GM18868 (cell line): ENCODE results near the gene IDH3G.

ENCODE experiments used
- ATAC-seq: cut with Tn5 transposase; IDR thresholded peaks from one replicate; pipeline ENCODE4 v1.9.1; 2021; ENCODE audit warnings: mild to moderate bottlenecking, moderate library complexity; ENCODE audit not compliant: unreplicated experiment

The IDH3G gene

DNA sequence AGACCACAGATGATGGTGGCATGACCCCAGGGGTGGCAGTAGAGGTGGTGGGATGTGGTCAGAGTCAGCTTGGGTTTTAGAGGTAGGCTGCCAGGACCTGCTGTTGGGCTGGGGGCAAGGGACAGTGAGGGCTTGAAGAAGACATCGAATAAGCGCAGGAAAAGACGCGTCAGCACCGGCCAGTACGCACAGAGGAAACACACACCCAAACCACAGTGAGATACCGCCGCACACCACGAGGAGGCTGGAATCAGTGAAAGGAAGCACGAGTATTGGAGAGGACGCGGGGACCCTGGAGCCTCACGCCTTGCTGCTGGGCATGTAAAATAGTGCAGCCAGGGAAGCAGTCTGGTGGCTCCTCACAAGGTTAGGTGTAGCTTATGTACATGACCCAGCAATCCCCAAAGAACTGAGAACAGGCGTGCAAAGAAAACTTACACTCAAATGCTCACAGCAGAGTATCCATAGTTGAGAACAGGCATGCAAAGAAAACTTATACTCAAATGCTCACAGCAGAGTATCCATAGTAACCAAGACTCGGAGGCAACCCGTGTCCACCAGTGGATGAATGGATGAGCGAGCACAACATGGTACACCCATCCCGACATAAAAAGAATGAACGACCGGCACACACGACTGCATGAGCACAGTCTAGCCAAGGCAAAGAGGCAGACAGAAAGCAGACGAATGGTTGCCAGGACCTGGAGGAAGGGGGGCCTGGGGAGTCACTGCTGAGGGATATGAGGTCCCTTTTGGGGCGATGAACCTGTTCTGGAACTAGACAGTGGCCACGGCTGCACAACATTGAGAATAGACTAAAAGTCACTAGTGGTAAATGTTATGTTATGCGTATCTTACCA is 22.9 kb upstream of the IDH3G start:
- no peak for ATAC-seq

GRCh38 chrX:153814591-153815315 is 20.6 kb upstream of the IDH3G start:
- ATAC-seq, result no peak

DNA sequence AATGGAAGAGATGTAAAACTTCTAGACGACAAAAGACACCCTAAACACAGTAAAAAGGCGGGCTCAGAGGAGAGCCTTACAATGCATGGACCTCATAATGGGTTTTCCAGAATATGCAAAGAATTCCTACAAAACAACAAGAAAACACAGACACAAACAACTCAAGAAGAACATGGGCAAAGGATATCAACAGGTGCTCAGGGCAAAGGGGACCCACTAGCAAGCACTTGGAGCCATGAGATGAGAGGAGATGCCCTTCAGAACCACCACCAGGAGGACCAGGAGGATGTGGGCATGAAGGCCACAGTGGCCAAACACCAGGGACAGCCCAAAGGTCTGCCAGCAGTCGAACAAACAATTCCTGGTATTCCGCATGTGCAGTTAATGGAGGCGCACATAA is 19.0 kb upstream of the IDH3G start:
- ATAC-seq, result no peak

DNA sequence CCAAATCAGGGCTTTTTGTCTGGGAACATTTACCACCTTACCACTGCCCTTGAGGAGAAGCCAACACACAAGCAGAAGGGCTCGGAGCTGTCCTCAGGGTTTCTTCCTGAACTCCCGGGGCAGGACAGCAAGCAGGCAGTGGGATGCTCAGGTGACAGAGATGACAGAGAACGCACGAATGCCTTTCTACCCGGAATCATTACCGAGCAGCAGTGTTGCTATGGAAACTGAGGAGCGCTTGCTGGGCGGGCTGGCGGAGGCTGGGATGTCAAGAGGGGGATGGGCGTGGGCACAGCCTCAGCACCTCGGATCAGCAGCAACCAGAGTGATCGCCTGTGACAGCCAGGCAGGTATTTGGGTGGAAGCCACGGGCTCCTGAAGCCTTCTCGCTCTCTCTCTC is 18.0 kb upstream of the IDH3G start:
- ATAC-seq, result no peak

GRCh38 chrX:153807976-153808375 is 13.8 kb upstream of the IDH3G start:
- ATAC-seq, result no peak

- ATAC-seq, result no peak
Measured at GRCh38 chrX:153806999-153807575, 12.9 kb upstream of the IDH3G start.

GRCh38 chrX:153805436-153805835 is 11.3 kb upstream of the IDH3G start:
- ATAC-seq, result no peak

- ATAC-seq, result no peak
Measured at GRCh38 chrX:153804621-153805020, 10.4 kb upstream of the IDH3G start.

GRCh38 chrX:153804100-153804595 is 10.0 kb upstream of the IDH3G start:
- ATAC-seq, result no peak

DNA sequence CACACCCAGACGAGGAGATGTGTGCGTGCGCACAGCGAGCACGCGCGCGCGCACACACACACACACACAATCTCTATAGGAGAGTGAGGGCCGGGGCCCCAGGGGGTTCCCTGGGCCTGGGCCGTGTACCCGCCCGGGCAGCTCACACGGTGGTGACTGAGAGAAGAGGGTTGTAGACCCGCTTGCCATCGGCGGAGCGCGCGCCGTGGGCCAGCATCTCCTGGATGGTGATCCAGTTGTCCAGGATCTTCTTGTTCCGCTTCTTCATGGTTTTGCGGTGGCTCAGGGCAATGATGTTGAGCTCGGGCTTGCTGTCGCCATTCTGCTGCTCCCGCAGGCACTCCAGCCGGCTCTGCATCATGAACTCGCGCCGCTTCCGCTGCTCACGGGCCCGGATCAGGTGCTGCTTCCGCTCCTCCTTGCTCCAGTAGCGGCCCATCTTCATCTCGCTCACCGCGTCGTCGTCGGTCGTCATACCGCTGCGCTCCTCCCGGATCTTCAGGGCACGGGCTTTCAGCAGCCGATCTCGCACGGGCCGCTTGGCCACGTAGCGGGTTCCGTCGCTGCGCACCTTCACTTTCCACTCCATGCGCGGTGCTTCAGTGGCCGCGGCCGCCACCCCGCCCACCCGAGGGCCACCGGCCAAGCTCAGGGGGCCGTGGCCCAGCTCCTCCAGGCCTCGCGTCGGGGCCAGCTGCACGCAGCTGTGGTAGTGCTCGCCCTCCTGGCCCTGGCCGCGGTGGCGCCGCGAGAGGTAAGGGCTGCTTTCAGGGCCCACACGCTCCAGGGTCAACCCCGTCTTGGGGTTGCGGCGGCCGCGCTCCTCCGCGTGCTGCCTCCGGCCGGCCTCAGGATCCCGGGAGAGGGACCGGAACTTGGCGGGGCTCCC is 9.3 kb upstream of the IDH3G start:
- ATAC-seq, result no peak

DNA sequence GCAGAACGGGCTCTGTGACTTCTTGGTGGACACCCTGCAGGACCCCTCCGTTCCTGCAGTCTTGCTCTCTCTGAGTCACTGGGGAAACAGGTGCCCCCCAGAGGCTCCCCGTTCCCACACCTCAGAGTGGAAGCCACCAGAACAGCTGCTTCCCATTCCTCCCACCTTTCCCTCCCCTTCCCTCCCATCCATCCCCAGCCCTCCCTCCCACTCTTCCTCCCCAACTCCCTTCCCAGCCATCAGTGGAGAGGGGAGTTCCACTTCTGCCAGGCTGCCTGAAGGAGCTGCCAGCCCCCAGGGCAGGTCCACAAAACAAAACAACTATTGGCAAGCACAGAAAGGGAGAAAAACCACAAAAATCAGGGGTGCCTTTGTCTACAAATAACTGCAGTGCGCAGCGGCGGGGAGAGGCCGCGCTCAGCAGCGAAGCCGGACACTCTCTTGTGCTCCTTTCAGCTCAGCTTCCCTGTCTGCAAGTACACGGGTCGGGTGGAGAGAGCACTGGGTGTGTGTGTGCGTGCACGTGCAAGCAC is 8.4 kb upstream of the IDH3G start:
- no peak for ATAC-seq

DNA sequence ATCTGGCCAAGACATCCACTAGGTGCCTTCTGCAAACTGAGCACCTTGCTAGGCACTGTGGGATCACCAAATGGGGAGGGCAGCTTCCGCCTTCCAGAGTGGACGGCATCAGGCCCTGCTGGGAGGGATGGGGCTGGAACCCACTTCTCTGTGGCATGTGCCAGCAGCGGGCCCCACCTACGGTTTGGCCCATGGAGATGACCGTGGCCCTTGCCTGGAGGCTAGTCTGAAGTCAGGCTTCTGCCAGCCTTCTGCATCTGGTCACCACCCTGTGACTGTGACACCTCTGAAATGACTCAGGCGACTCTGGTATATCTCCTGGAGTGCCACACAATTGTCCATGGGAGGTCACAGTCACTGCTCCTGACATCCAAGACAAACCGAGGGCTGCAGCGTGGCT is 7.5 kb upstream of the IDH3G start:
- ATAC-seq, result no peak

DNA sequence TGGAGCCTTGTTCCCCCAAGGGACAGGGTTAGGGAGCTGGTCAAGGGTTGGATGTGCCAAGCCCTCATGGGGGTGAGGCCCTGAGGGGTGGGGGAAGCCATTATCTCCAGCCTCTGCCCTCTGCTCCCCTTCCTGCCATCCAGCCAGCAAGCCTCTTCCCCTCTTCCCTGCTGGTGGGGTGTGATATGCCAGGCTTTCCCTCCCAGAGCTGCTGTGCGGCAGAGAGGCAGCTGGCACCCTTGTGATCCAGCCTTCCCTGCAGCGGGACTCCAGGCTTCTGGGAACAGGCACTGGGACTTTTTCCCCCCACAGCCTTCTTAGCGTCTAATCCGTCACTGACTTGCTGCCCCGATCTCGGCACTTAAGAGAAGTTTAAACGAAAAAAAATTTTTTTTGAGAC is 6.6 kb upstream of the IDH3G start:
- no peak for ATAC-seq

GRCh38 chrX:153800177-153800722 is 6.1 kb upstream of the IDH3G start:
- ATAC-seq, result no peak

DNA sequence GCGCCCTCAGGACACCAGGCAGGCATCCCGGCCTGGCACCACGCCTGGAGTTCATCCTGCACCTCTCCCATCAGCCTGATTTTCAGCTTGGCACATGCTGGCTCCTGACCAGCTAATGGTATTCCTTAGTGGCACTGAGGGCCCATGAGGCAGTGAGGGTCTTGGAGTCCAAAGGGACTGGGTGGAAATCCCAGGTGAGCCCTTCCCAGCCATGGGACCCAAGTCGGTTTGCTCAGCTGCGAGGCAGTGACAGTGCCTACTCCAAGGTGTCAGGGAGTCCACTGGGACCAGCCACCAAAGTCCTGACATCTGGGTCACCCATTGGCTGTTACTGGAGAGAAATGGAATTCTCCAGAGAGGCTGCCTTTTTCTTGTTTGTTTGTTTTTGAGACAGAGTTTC is 5.2 kb upstream of the IDH3G start:
- ATAC-seq, result no peak

DNA sequence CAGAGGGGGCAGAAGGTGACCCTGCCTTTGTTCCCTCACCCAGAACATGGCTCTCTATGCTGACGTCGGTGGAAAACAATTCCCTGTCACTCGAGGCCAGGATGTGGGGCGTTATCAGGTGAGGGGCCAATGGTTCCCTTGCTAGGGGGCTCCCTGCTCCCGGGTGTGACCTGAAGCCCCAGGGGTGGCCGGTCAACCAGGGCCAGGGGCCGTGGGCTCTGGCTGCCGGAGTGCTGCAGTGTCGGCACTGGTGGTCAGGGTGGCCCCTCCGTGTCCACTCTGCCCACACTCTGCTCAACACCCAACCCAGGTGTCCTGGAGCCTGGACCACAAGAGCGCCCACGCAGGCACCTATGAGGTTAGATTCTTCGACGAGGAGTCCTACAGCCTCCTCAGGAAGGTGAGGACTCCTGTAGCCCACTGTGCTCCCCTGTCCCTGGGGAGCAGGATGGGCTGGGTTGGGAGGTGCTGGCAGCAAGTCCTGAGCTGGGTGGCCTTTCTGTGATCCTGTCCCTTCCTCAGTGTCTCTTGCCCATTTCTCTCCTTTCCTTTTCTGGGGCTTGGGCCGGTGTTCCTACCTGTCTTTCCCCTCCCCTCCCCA is 3.3 kb upstream of the IDH3G start:
- no peak for ATAC-seq

DNA sequence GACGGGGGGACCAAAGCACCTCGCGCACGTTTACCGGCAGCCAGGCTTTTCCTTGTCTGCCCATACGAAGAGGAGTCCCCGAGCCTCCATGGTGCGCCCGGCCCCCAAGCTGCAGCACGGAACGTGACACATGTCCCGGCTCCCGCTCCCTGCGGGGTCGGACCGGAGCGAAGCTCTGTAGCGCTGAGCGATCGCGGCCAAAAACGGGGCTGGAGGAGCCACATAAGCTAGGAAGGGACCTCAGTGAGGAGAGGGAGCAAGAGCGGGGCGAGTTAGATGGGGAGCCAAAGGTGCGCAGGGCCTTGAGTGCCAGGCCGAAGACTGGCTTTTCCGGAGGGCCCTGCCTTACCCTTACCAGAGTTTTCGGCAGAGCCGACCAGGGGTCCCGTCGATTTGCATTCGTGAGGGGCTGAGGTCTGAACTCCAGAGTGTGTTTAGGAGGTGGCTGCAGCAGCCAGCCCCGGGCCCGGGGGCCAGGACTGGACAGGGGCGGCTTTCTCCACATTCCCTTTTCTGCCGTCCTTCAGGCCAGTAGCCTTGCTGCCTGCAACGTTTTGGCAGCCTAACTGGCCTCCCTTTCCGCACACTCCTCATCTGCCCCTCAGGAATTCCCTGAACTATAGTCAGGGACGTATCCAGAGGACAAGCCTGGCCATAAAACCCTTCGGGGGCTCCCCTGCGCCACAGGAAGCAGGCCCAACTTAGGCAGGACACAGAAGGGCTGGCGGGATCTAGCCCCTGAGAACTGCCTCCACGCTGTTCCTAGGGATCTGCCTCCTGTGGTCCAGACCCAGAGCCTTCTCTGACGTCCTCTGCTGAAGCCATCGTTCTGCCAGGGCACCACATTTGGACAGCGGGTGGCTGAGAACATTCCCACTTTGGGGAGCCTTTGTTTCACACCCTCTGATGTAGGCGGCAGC is 982 bp upstream of the IDH3G start:
- ATAC-seq, result no peak

DNA sequence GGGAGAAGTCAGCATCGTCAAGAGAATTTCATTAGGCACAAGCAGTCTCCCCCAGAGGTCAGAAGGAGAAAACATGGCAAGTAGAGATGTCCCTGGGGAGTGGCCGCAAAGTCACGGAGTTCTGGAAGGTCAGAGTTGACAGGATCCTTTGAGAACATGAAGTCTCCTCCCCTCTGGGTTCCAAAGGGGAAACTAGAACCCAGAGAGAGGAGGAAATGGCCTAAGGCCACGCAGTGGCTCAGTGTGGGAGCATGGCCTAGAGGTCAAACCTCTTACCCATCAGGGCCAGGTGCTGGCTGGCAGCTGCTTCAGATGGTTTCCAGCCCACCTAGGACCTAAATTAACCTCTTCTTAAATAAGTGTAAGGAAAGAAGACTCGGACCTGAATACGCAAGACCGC is 884 bp downstream of the IDH3G start:
- no peak for ATAC-seq

- no peak for ATAC-seq
Measured at GRCh38 chrX:153792368-153792767, 1.8 kb downstream of the IDH3G start.
